ENCODE results near the gene ZC3H7A. TPM values are rescaled to one million over a fixed set of nuclear protein-coding genes. Genes with fewer than 3 reads are reported as not detected.
A peak's percentile ranks its signal among the peaks of the same experiment; 100 is the strongest.

Gene ZC3H7A
- total and polyA plus RNA-seq, 2 donors (not counting 1 experiment from before 2014, with no cell fraction given), result 48.9 to 52.8 TPM

GRCh38 chr16:11759163-11759834, 37.8 kb downstream of the ZC3H7A start:
- H3K27me3 ChIP-seq (ENCODE audit: control insufficient read depth, insufficient read depth, low read length), result no peaks in the 10 kb centered on the region
- peaks cover 8% of the 10 kb centered on the region for H3K4me1 ChIP-seq (ENCODE audit: control insufficient read depth, extremely low read depth, insufficient read depth, low read length)
- H3K27ac ChIP-seq (ENCODE audit: insufficient read depth, low read length), result no peak overlapping the region
- no peak for DNase-seq (ENCODE audit: low read depth in 2 of 2)
- peaks cover 23% of the 10 kb centered on the region for H3K36me3 ChIP-seq (ENCODE audit: control insufficient read depth, insufficient read depth, low read length)
- H4K20me1 ChIP-seq (ENCODE audit: control insufficient read depth, extremely low read depth, insufficient read depth, low read length), result peaks cover 2% of the 10 kb centered on the region
- no peak overlapping the region for H3K9ac ChIP-seq (ENCODE audit: insufficient read depth, low read length)
- no peaks in the 10 kb centered on the region for H3K9me3 ChIP-seq (ENCODE audit: control insufficient read depth, insufficient read depth, low read depth, low read length)
- H3K79me2 ChIP-seq (ENCODE audit: control insufficient read depth, insufficient read depth, low read length), result no peaks in the 10 kb centered on the region
- no peak overlapping the region for H3K4me3 ChIP-seq (replicated peaks in 1 of 4; ENCODE audit: control extremely low read depth in 1 of 4, insufficient read depth in 1 of 4, low read depth in 3 of 4, low read length in 4 of 4)
- H2AFZ ChIP-seq (ENCODE audit: low read length), result no peak overlapping the region
- H3K4me2 ChIP-seq (ENCODE audit: extremely low read depth, insufficient read depth, low read length), result no peak overlapping the region
- TF ChIP-seq EZH2 (IDR thresholded peaks at IDR 0.05; ENCODE audit: low read length, missing control alignments), result no peak
- TF ChIP-seq, protein P1, sequence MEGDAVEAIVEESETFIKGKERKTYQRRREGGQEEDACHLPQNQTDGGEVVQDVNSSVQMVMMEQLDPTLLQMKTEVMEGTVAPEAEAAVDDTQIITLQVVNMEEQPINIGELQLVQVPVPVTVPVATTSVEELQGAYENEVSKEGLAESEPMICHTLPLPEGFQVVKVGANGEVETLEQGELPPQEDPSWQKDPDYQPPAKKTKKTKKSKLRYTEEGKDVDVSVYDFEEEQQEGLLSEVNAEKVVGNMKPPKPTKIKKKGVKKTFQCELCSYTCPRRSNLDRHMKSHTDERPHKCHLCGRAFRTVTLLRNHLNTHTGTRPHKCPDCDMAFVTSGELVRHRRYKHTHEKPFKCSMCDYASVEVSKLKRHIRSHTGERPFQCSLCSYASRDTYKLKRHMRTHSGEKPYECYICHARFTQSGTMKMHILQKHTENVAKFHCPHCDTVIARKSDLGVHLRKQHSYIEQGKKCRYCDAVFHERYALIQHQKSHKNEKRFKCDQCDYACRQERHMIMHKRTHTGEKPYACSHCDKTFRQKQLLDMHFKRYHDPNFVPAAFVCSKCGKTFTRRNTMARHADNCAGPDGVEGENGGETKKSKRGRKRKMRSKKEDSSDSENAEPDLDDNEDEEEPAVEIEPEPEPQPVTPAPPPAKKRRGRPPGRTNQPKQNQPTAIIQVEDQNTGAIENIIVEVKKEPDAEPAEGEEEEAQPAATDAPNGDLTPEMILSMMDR (conservative IDR thresholded peaks at IDR 0.05 in 1 of 2, IDR thresholded peaks at IDR 0.05 in 1 of 2; ENCODE audit: low read depth in 1 of 2, low read length in 2 of 2), result no peak

DNA sequence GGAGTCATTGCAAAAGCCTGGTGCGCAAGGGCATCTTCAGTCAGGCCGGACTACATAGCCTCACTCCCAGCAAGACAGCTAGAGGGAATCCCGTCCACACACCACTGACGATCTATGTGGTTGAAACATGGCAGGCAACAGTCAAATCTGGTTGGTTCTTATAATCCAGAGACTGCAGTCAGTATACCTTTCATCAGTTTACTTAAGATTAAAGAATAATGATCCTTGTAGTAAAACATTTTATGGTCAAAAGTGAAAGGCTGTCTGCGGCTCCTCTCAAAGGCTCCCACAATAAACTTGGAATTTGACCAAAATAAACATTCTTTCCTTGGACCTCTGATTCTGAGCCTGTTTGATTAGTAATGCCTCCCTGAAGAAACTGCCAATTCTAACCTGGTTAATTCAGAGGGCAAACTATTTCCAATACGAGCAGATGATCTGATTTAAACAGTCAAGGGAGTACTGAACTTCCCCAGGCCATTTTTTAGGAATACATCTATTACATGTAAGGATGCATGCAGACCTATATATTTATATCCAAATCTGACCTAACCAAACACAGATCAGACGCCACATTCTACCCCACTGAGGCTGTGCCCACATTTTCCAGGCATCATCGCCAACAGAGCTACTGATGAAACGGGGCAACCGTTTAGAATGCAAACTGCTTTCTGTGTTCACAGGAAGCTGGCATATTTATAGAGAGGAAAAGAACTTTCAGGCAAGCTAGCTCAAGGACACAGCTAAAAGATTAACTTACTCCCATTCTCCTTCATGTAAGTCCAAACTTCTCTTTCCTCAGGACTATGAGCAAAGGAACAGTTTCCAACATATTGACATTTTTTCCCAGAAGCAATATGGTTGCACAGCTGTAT, 39.1 kb downstream of the ZC3H7A start:
- H3K4me2 ChIP-seq (ENCODE audit: extremely low read depth, insufficient read depth, low read length), result peak overlapping the region; percentile 62
- peaks cover 2% of the 10 kb centered on the region for H4K20me1 ChIP-seq (ENCODE audit: control insufficient read depth, extremely low read depth, insufficient read depth, low read length)
- H3K36me3 ChIP-seq (ENCODE audit: control insufficient read depth, insufficient read depth, low read length), result peaks cover 19% of the 10 kb centered on the region
- H3K4me3 ChIP-seq (replicated peaks in 1 of 4; ENCODE audit: control extremely low read depth in 1 of 4, insufficient read depth in 1 of 4, low read depth in 3 of 4, low read length in 4 of 4), result peak overlapping the region in 1 of 4 experiments; percentile 10
- no peak overlapping the region for H2AFZ ChIP-seq (ENCODE audit: low read length)
- peaks cover 8% of the 10 kb centered on the region for H3K4me1 ChIP-seq (ENCODE audit: control insufficient read depth, extremely low read depth, insufficient read depth, low read length)
- no peak overlapping the region for H3K9ac ChIP-seq (ENCODE audit: insufficient read depth, low read length)
- DNase-seq (ENCODE audit: low read depth in 2 of 2), result peak; percentile 71 to 85
- no peak for TF ChIP-seq EZH2 (IDR thresholded peaks at IDR 0.05; ENCODE audit: low read length, missing control alignments)
- TF ChIP-seq, protein P1 (conservative IDR thresholded peaks at IDR 0.05 in 1 of 2, IDR thresholded peaks at IDR 0.05 in 1 of 2; ENCODE audit: low read depth in 1 of 2, low read length in 2 of 2), result no peak
- no peaks in the 10 kb centered on the region for H3K27me3 ChIP-seq (ENCODE audit: control insufficient read depth, insufficient read depth, low read length)
- no peaks in the 10 kb centered on the region for H3K79me2 ChIP-seq (ENCODE audit: control insufficient read depth, insufficient read depth, low read length)
- H3K27ac ChIP-seq (ENCODE audit: insufficient read depth, low read length), result peak overlapping the region; percentile 67
- no peaks in the 10 kb centered on the region for H3K9me3 ChIP-seq (ENCODE audit: control insufficient read depth, insufficient read depth, low read depth, low read length)

GRCh38 chr16:11756248-11756647, 40.8 kb downstream of the ZC3H7A start:
- no peaks in the 10 kb centered on the region for H3K9me3 ChIP-seq (ENCODE audit: control insufficient read depth, insufficient read depth, low read depth, low read length)
- H3K4me3 ChIP-seq (replicated peaks in 1 of 4; ENCODE audit: control extremely low read depth in 1 of 4, insufficient read depth in 1 of 4, low read depth in 3 of 4, low read length in 4 of 4), result no peak overlapping the region
- no peak for DNase-seq (ENCODE audit: low read depth in 2 of 2)
- no peak overlapping the region for H3K4me2 ChIP-seq (ENCODE audit: extremely low read depth, insufficient read depth, low read length)
- no peak overlapping the region for H3K27ac ChIP-seq (ENCODE audit: insufficient read depth, low read length)
- peaks cover 8% of the 10 kb centered on the region for H3K4me1 ChIP-seq (ENCODE audit: control insufficient read depth, extremely low read depth, insufficient read depth, low read length)
- H2AFZ ChIP-seq (ENCODE audit: low read length), result no peak overlapping the region
- H3K27me3 ChIP-seq (ENCODE audit: control insufficient read depth, insufficient read depth, low read length), result no peaks in the 10 kb centered on the region
- peaks cover 2% of the 10 kb centered on the region for H4K20me1 ChIP-seq (ENCODE audit: control insufficient read depth, extremely low read depth, insufficient read depth, low read length)
- peaks cover 23% of the 10 kb centered on the region for H3K36me3 ChIP-seq (ENCODE audit: control insufficient read depth, insufficient read depth, low read length)
- H3K9ac ChIP-seq (ENCODE audit: insufficient read depth, low read length), result no peak overlapping the region
- H3K79me2 ChIP-seq (ENCODE audit: control insufficient read depth, insufficient read depth, low read length), result no peaks in the 10 kb centered on the region
- TF ChIP-seq, protein P1 (conservative IDR thresholded peaks at IDR 0.05 in 1 of 2, IDR thresholded peaks at IDR 0.05 in 1 of 2; ENCODE audit: low read depth in 1 of 2, low read length in 2 of 2), result no peak
- TF ChIP-seq EZH2 (IDR thresholded peaks at IDR 0.05; ENCODE audit: low read length, missing control alignments), result no peak
